GM18873 (cell line): ENCODE results near the gene ASB15.
"Not testable (repeated sequence)": the region's sequence is repeated elsewhere in the genome, so short reads cannot be mapped to it uniquely, and the experiment has no call there.

Experiments
- ATAC-seq: cut with Tn5 transposase; IDR thresholded peaks from one replicate; pipeline ENCODE4 v1.9.1; 2021; ENCODE audit warnings: mild to moderate bottlenecking, moderate library complexity, moderate number of reproducible peaks; ENCODE audit not compliant: unreplicated experiment, low FRiP score

The ASB15 gene

GRCh38 chr7:123634011-123634573 is 32.5 kb downstream of the ASB15 start:
- ATAC-seq = not testable (repeated sequence)

GRCh38 chr7:123635551-123636359 is 34.1 kb downstream of the ASB15 start:
- no peak for ATAC-seq

GRCh38 chr7:123637203-123637602 is 35.6 kb downstream of the ASB15 start:
- ATAC-seq = no peak

- no peak for ATAC-seq
These were observed 36.3 kb downstream of the ASB15 start for GRCh38 chr7:123637878-123638277.

GRCh38 chr7:123639631-123640030 is 38.0 kb downstream of the ASB15 start:
- ATAC-seq = no peak

GRCh38 chr7:123640583-123640982 is 39.0 kb downstream of the ASB15 start:
- no peak for ATAC-seq

GRCh38 chr7:123641901-123642300 is 40.3 kb downstream of the ASB15 start:
- no peak for ATAC-seq

- no peak for ATAC-seq
These were observed 42.1 kb downstream of the ASB15 start for GRCh38 chr7:123643495-123644441.

GRCh38 chr7:123645516-123645915 is 43.9 kb downstream of the ASB15 start:
- ATAC-seq = no peak

GRCh38 chr7:123647106-123647730 is 45.6 kb downstream of the ASB15 start:
- ATAC-seq = no peak

GRCh38 chr7:123649964-123650363 is 48.3 kb downstream of the ASB15 start:
- no peak for ATAC-seq

- no peak for ATAC-seq
These were observed 49.0 kb downstream of the ASB15 start for GRCh38 chr7:123650595-123650994.

GRCh38 chr7:123652406-123652805 is 50.8 kb downstream of the ASB15 start:
- ATAC-seq = no peak

- no peak for ATAC-seq
These were observed 51.5 kb downstream of the ASB15 start for GRCh38 chr7:123653162-123653561.

- ATAC-seq = no peak
These were observed 54.0 kb downstream of the ASB15 start, which contains the start of gene LMOD2 for GRCh38 chr7:123655614-123656013. Gene LMOD2, plus strand, starts transcription at chr7:123655866. Its CDS starts 98 bp downstream, at chr7:123655964.

GRCh38 chr7:123656544-123657303 is 55.1 kb downstream of the ASB15 start:
- ATAC-seq = no peak

GRCh38 chr7:123657304-123657685 is 55.7 kb downstream of the ASB15 start:
- ATAC-seq = no peak

- ATAC-seq = no peak
These were observed 56.4 kb downstream of the ASB15 start for GRCh38 chr7:123658023-123658422.

GRCh38 chr7:123660514-123661354 is 59.1 kb downstream of the ASB15 start:
- ATAC-seq = no peak
